Sigmoid colon (tissue), 7 donors: ENCODE results near the gene COLEC12. TPM values are rescaled to one million over a fixed set of nuclear protein-coding genes. Genes with fewer than 3 reads are reported as not detected.

ENCODE experiments used
- DNase-seq: peaks from one replicate; pipeline ENCODE4 v3.0.0-alpha.2; 2019
- H3K27ac ChIP-seq, 4 donors: fragments of 200-600 bp; sonication (generic); one replicate each; pipeline ENCODE4 v1.5.1; 2016 to 2019; ENCODE audit warnings: mild to moderate bottlenecking in 1 of 4
- H3K27me3 ChIP-seq, 3 donors: fragments of 200-600 bp; sonication (generic); one replicate each; pipeline ENCODE4 v1.5.1; 2019; ENCODE audit warnings: mild to moderate bottlenecking in 1 of 3
- H3K36me3 ChIP-seq, 4 donors: fragments of 200-600 bp; sonication (generic); one replicate each; pipeline ENCODE4 v1.5.1; 2016 to 2019
- H3K4me1 ChIP-seq, 4 donors: fragments of 200-600 bp; sonication (generic); one replicate each; pipeline ENCODE4 v1.5.1; 2017 to 2019
- H3K4me3 ChIP-seq, 4 donors: fragments of 200-600 bp; sonication (generic); one replicate each; pipeline ENCODE4 v1.5.1; 2017 to 2019; ENCODE audit warnings: mild to moderate bottlenecking in 2 of 4, moderate library complexity in 1 of 4
- H3K9me3 ChIP-seq, 4 donors: fragments of 200-600 bp in 3 of 4; sonication (generic) in 3 of 4; one replicate each; pipeline versions ENCODE4 v1.5.1 to v1.6.1; 2013 to 2019
- CTCF ChIP-seq, 4 experiments: fragments of 450-650 bp in 3 of 4; fragments of 200-600 bp in 1 of 4; IDR thresholded peaks; one replicate each; pipeline ENCODE4 v1.5.1; 2016 to 2019; ENCODE audit warnings: antibody characterized with exemption in 4 of 4, mild to moderate bottlenecking in 3 of 4, moderate library complexity in 2 of 4
- EP300 ChIP-seq, 4 donors: sonication (generic); formaldehyde crosslinking; IDR thresholded peaks; one replicate each; pipeline ENCODE4 v1.6.1; 2017; ENCODE audit warnings: antibody characterized with exemption in 4 of 4
- POLR2A ChIP-seq, 2 donors: fragments of 450-650 bp; IDR thresholded peaks; one replicate each; pipeline ENCODE4 v1.6.1; 2016; ENCODE audit warnings: antibody characterized with exemption in 2 of 2, mild to moderate bottlenecking in 2 of 2, moderate library complexity in 2 of 2
- POLR2AphosphoS5 ChIP-seq, 4 donors: sonication (generic); formaldehyde crosslinking; IDR thresholded peaks; one replicate each; pipeline ENCODE4 v1.6.1; 2017; ENCODE audit warnings: antibody characterized with exemption in 4 of 4
- WGBS, 2 donors: extraction: QIAGEN DNeasy Blood & Tissue Kit; methylation state at CpG; one replicate each; pipeline ENCODE4 v1.1.7; 2013; 5-methylcytosine and 5-hydroxymethylcytosine counted together
- intact Hi-C: fragments of 100-400 bp; cut with DNase I; formaldehyde crosslinking; loops from one replicate; pipeline ENCODE4 v1.15.1; 2023
- polyA plus RNA-seq, 3 donors: library from polyadenylated mRNA; stranded (reverse); fragments of 200-250 nt; gene quantifications; one replicate each; pipeline ENCODE4 v1.2.3, GENCODE V29; 2013
- total RNA-seq, 4 donors: library from RNA; depleted of rRNA; stranded (reverse); fragments of >200 nt; gene quantifications; one replicate each; pipeline ENCODE4 v1.1.0, GENCODE V29; 2016
- donor health status: healthy with polysubstance abuse.
- donor health status: Bipolar disorder and iron deficiency.
- donor health status: healthy.

Gene COLEC12
- total and polyA plus RNA-seq, 7 donors = 0.69 to 24.7 (median 15.9) TPM

GRCh38 chr18:478681-479080 lies 21.8 kb downstream of the COLEC12 start:
- H3K4me1 ChIP-seq = peaks cover 0 to 52% (median 37%) of the 10 kb centered on the region in 4 donors
- intact Hi-C loops = no loop called here
- H3K27me3 ChIP-seq = no peaks in the 10 kb centered on the region
- no peak overlapping the region for H3K4me3 ChIP-seq
- DNase-seq = no peak
- TF ChIP-seq POLR2AphosphoS5 (IDR thresholded peaks at IDR 0.05) (no peak), CTCF (IDR thresholded peaks at IDR 0.05) (no peak), EP300 (IDR thresholded peaks at IDR 0.05) (no peak), POLR2A (IDR thresholded peaks at IDR 0.05) (no peak)
- H3K27ac ChIP-seq = peak overlapping the region; percentile 22 to 59 (median 42)
- H3K36me3 ChIP-seq = no peaks in the 10 kb centered on the region
- WGBS, 2 donors = 83 to 84% methylated on average over 5 of the region's 5 CpGs
- no peaks in the 10 kb centered on the region for H3K9me3 ChIP-seq

GRCh38 chr18:477565-477964 lies 22.9 kb downstream of the COLEC12 start:
- 33 to 36% methylated on average over 2 of the region's 2 CpGs for WGBS, 2 donors
- Histone ChIP-seq H3K36me3 (no peaks in the 10 kb centered on the region), H3K9me3 (no peaks in the 10 kb centered on the region), H3K4me1 (peaks cover 0 to 52% (median 37%) of the 10 kb centered on the region in 4 donors), H3K27ac (no peak overlapping the region), H3K4me3 (no peak overlapping the region), H3K27me3 (no peaks in the 10 kb centered on the region)
- DNase-seq = no peak
- no peak for TF ChIP-seq CTCF (IDR thresholded peaks at IDR 0.05)
- TF ChIP-seq POLR2A (IDR thresholded peaks at IDR 0.05) = no peak
- no peak for TF ChIP-seq EP300 (IDR thresholded peaks at IDR 0.05)
- no peak for TF ChIP-seq POLR2AphosphoS5 (IDR thresholded peaks at IDR 0.05)
- intact Hi-C loops = no loop called here

- peak overlapping the region in 3 of 4 donors; percentile 67 to 73 (median 69) for H3K27ac ChIP-seq
Observed at GRCh38 chr18:476251-476664, 24.2 kb downstream of the COLEC12 start.

GRCh38 chr18:475202-476031 lies 25.1 kb downstream of the COLEC12 start:
- DNase-seq = peak; percentile 68
- Histone ChIP-seq H3K4me3 (no peak overlapping the region), H3K36me3 (no peaks in the 10 kb centered on the region), H3K27me3 (no peaks in the 10 kb centered on the region), H3K9me3 (no peaks in the 10 kb centered on the region), H3K27ac (peak overlapping the region; percentile 48 to 73 (median 68)), H3K4me1 (peaks cover 0 to 61% (median 40%) of the 10 kb centered on the region in 4 donors)
- TF ChIP-seq CTCF (IDR thresholded peaks at IDR 0.05) (no peak), POLR2A (IDR thresholded peaks at IDR 0.05) (no peak), POLR2AphosphoS5 (IDR thresholded peaks at IDR 0.05) (peak in 2 of 4 donors; percentile 38 to 39), EP300 (IDR thresholded peaks at IDR 0.05) (no peak)
- intact Hi-C loops = no loop called here
- WGBS, 2 donors = 61 to 67% methylated on average over 12 of the region's 12 CpGs

More at GRCh38 chr18:476251-476664, 24.2 kb downstream of the COLEC12 start:
- Histone ChIP-seq H3K27me3 (no peaks in the 10 kb centered on the region), H3K4me1 (peaks cover 0 to 53% (median 37%) of the 10 kb centered on the region in 4 donors), H3K36me3 (no peaks in the 10 kb centered on the region), H3K9me3 (no peaks in the 10 kb centered on the region), H3K4me3 (no peak overlapping the region)
- no peak for TF ChIP-seq EP300 (IDR thresholded peaks at IDR 0.05)
- TF ChIP-seq CTCF (IDR thresholded peaks at IDR 0.05) = no peak
- no peak for TF ChIP-seq POLR2AphosphoS5 (IDR thresholded peaks at IDR 0.05)
- TF ChIP-seq POLR2A (IDR thresholded peaks at IDR 0.05) = no peak
- no peak for DNase-seq
- 72 to 80% methylated on average over 6 of the region's 6 CpGs for WGBS, 2 donors
- intact Hi-C loops = no loop called here
